H1 (cell line): ENCODE data around the gene ORMDL2. TPM values are rescaled to one million over a fixed set of nuclear protein-coding genes. Genes with fewer than 3 reads are reported as not detected.

ENCODE experiments used
- CTCF ChIA-PET: fragments of 300-600 bp; sonication (Branson Sonifier 250); formaldehyde crosslinking; loops from one replicate; lab custom pipeline; 2021; ENCODE audit not compliant: partially characterized antibody; lab: Charles Lee
- POLR2A ChIA-PET: fragments of 300-600 bp; sonication (Branson Sonifier 250); formaldehyde crosslinking; loops from one replicate; lab custom pipeline; 2021; ENCODE audit warnings: inconsistent platforms; ENCODE audit not compliant: partially characterized antibody; lab: Charles Lee
- DNase-seq, 2 experiments: peaks; one replicate each; pipeline versions ENCODE4 v3.0.0 to v3.0.0-alpha.2; 2010 to 2022; ENCODE audit warnings: low spot score in 2 of 2, low read depth in 1 of 2, mixed read lengths in 1 of 2
- FAIRE-seq: peaks from 2 replicates; lab custom pipeline; 2011; peaks lifted over from hg19 to GRCh38; lab: Jason Lieb, UNC
- H2AFZ ChIP-seq: 2 replicates; pipeline ENCODE4 v1.8.1; 2012; ENCODE audit warnings: low read length, inconsistent platforms
- H2AK5ac ChIP-seq: 2 replicates; pipeline ENCODE4 v1.6.1; 2013; ENCODE audit warnings: low read depth, low read length
- H2BK120ac ChIP-seq: replicated peaks from 2 replicates; pipeline ENCODE3; 2013; ENCODE audit warnings: low read depth, low read length, inconsistent platforms
- H2BK12ac ChIP-seq: 2 replicates; pipeline ENCODE4 v1.6.1; 2013; ENCODE audit warnings: low read depth, low read length
- H2BK15ac ChIP-seq: 2 replicates; pipeline ENCODE4 v1.6.1; 2013; ENCODE audit warnings: low read length
- H2BK20ac ChIP-seq: 2 replicates; pipeline ENCODE4 v1.6.1; 2013; ENCODE audit warnings: low read length
- H2BK5ac ChIP-seq: 2 replicates; pipeline ENCODE4 v1.6.1; 2013; ENCODE audit warnings: low read depth, low read length
- H3K14ac ChIP-seq: 2 replicates; pipeline ENCODE4 v1.6.1; 2013; ENCODE audit warnings: inconsistent platforms; ENCODE audit not compliant: insufficient read length
- H3K18ac ChIP-seq: 2 replicates; pipeline ENCODE4 v1.6.1; 2013; ENCODE audit warnings: low read length; ENCODE audit errors: extremely low read depth
- H3K23ac ChIP-seq: 2 replicates; pipeline ENCODE4 v1.6.1; 2013; ENCODE audit warnings: inconsistent platforms; ENCODE audit not compliant: insufficient read length
- H3K23me2 ChIP-seq: 2 replicates; pipeline ENCODE4 v1.6.1; 2013; ENCODE audit warnings: low read depth, low read length
- H3K27ac ChIP-seq: 2 replicates; pipeline ENCODE4 v1.6.1; 2011; ENCODE audit warnings: low read depth, low read length, inconsistent platforms
- H3K27me3 ChIP-seq, 4 experiments: replicated peaks in 1 of 4; 1 replicate in 1 of 4; 2 replicates in 3 of 4; pipeline versions ENCODE4 v1.6.1 to v1.8.1; 2011 to 2013; ENCODE audit warnings: low read length in 3 of 4, mild to moderate bottlenecking in 3 of 4, inconsistent platforms in 2 of 4, mixed read lengths in 2 of 4, moderate library complexity in 1 of 4; ENCODE audit not compliant: control insufficient read depth in 3 of 4, insufficient read depth in 3 of 4; ENCODE audit errors: extremely low read depth in 1 of 4
- H3K36me3 ChIP-seq, 4 experiments: 2 replicates each; pipeline versions ENCODE4 v1.6.1 to v1.8.1; 2011 to 2013; ENCODE audit warnings: mild to moderate bottlenecking in 4 of 4, low read length in 3 of 4, moderate library complexity in 2 of 4, control low read depth in 1 of 4, inconsistent platforms in 1 of 4; ENCODE audit not compliant: insufficient read depth in 4 of 4, control insufficient read depth in 2 of 4
- H3K4ac ChIP-seq: replicated peaks from 2 replicates; pipeline ENCODE3; 2013; ENCODE audit warnings: low read length, low read depth, mixed read lengths, inconsistent platforms; ENCODE audit not compliant: insufficient read length
- H3K4me1 ChIP-seq, 4 experiments: replicated peaks in 1 of 4; 1 replicate in 1 of 4; 2 replicates in 3 of 4; pipeline versions ENCODE4 v1.6.1 to v1.8.1; 2011 to 2013; ENCODE audit warnings: low read length in 3 of 4, inconsistent platforms in 2 of 4, mixed read lengths in 1 of 4; ENCODE audit not compliant: insufficient read depth in 4 of 4, control insufficient read depth in 3 of 4
- H3K4me2 ChIP-seq, 2 experiments: 2 replicates each; pipeline versions ENCODE4 v1.6.1 to v1.8.1; 2011 to 2013; ENCODE audit warnings: low read depth in 2 of 2, low read length in 2 of 2, control low read depth in 1 of 2, inconsistent platforms in 1 of 2, mild to moderate bottlenecking in 1 of 2; ENCODE audit not compliant: insufficient read depth in 1 of 2
- H3K4me3 ChIP-seq, 4 experiments: fragments of 200-600, 300-600 bp in 1 of 4; sonication (generic), shearing (Covaris generic), sonication (Bioruptor Twin) in 1 of 4; 2 replicates each; pipeline versions ENCODE4 v1.5.1 to v1.8.1; 2011 to 2016; ENCODE audit warnings: low read length in 4 of 4, low read depth in 3 of 4, control low read depth in 2 of 4, inconsistent platforms in 2 of 4, mild to moderate bottlenecking in 2 of 4, mixed read lengths in 1 of 4, moderate library complexity in 1 of 4; ENCODE audit not compliant: insufficient read depth in 2 of 4; ENCODE audit errors: extremely low read depth in 1 of 4
- H3K56ac ChIP-seq: replicated peaks from 2 replicates; pipeline ENCODE3; 2013; ENCODE audit warnings: low read depth, mild to moderate bottlenecking, mixed read lengths, low read length, inconsistent platforms; ENCODE audit not compliant: insufficient read length
- H3K79me1 ChIP-seq: 2 replicates; pipeline ENCODE4 v1.6.1; 2013; ENCODE audit warnings: low read depth, low read length, control low read depth
- H3K79me2 ChIP-seq, 2 experiments: 2 replicates each; pipeline versions ENCODE4 v1.6.1 to v1.8.1; 2012 to 2013; ENCODE audit warnings: low read length in 2 of 2, mild to moderate bottlenecking in 2 of 2, inconsistent platforms in 1 of 2; ENCODE audit not compliant: insufficient read depth in 2 of 2, control insufficient read depth in 1 of 2
- H3K9ac ChIP-seq, 4 experiments: replicated peaks in 1 of 4; 1 replicate in 1 of 4; 2 replicates in 3 of 4; pipeline versions ENCODE4 v1.6.1 to v1.8.1; 2011 to 2013; ENCODE audit warnings: low read depth in 3 of 4, low read length in 3 of 4, control low read depth in 2 of 4, mild to moderate bottlenecking in 2 of 4, moderate library complexity in 2 of 4, inconsistent platforms in 1 of 4; ENCODE audit errors: extremely low read depth in 1 of 4
- H3K9me3 ChIP-seq, 2 experiments: 2 replicates each; pipeline versions ENCODE4 v1.6.1 to v1.8.1; 2012 to 2013; ENCODE audit warnings: mild to moderate bottlenecking in 2 of 2, moderate library complexity in 2 of 2, control low read depth in 1 of 2, inconsistent platforms in 1 of 2, low read depth in 1 of 2, low read length in 1 of 2, mixed read lengths in 1 of 2; ENCODE audit not compliant: insufficient read depth in 2 of 2
- H4K20me1 ChIP-seq, 2 experiments: replicated peaks in 1 of 2; 2 replicates each; pipeline versions ENCODE3 to v1.8.1; 2011 to 2013; ENCODE audit warnings: inconsistent platforms in 2 of 2, low read length in 2 of 2, mild to moderate bottlenecking in 1 of 2; ENCODE audit not compliant: insufficient read depth in 2 of 2, control insufficient read depth in 1 of 2
- H4K5ac ChIP-seq: 2 replicates; pipeline ENCODE4 v1.6.1; 2013; ENCODE audit warnings: low read length, low read depth, mixed read lengths, inconsistent platforms; ENCODE audit not compliant: insufficient read length
- H4K8ac ChIP-seq: 2 replicates; pipeline ENCODE4 v1.8.0; 2013; ENCODE audit warnings: mild to moderate bottlenecking, moderate library complexity, low read length, inconsistent platforms; ENCODE audit not compliant: insufficient read depth; ENCODE audit errors: extremely low read depth
- H4K91ac ChIP-seq: replicated peaks from 2 replicates; pipeline ENCODE3; 2013; ENCODE audit warnings: low read length, mixed read lengths, inconsistent platforms; ENCODE audit not compliant: insufficient read length
- CHD1 ChIP-seq: IDR thresholded peaks from 2 replicates; pipeline ENCODE4 v1.6.1; 2012; ENCODE audit warnings: low read depth, low read length, improper control_type of control experiment
- KDM1A ChIP-seq: fragments of 200-600, 300-600 bp; sonication (generic); IDR thresholded peaks from 2 replicates; pipeline ENCODE4 v1.7.1; 2016; ENCODE audit warnings: mild to moderate bottlenecking, low read length, borderline replicate concordance
- POLR2A ChIP-seq, 2 experiments: IDR thresholded peaks; 1 replicate in 1 of 2; 2 replicates in 1 of 2; pipeline ENCODE4 v1.6.1; 2011; ENCODE audit warnings: low read depth in 2 of 2, low read length in 2 of 2, mild to moderate bottlenecking in 2 of 2; ENCODE audit errors: control extremely low read depth in 1 of 2
- TCF12 ChIP-seq: IDR thresholded peaks from 2 replicates; pipeline ENCODE4 v1.6.1; 2011; ENCODE audit warnings: low read depth, mild to moderate bottlenecking, low read length
- polyA plus RNA-seq, 7 experiments: library from polyadenylated mRNA; depleted of rRNA in 3 of 7; stranded (reverse) in 5 of 7; unstranded in 2 of 7; fragments of >200 nt in 5 of 7; fragments of 200-250 nt in 2 of 7; gene quantifications; 1 replicate in 5 of 7; 2 replicates in 1 of 7; 4 replicates in 1 of 7; pipeline versions ENCODE4 v1.2.1 to v1.2.3, GENCODE V29; 2011 to 2013; ENCODE audit warnings: missing spikeins in 2 of 7, mixed read lengths in 2 of 7
- total RNA-seq: library from RNA; stranded (reverse); fragmentation: NEBNext Ultra II Directional; extraction: Animal tissue kit (Norgen Biotek cat#: 25700); gene quantifications from 2 replicates; pipeline ENCODE4 v1.2.1, GENCODE V29; 2021

The ORMDL2 gene
- total and polyA plus RNA-seq, 2 of the 8 experiments (the other 6 are each of a cell fraction or from before 2014, with no cell fraction given) = 39.0 to 65.6 TPM

DNA sequence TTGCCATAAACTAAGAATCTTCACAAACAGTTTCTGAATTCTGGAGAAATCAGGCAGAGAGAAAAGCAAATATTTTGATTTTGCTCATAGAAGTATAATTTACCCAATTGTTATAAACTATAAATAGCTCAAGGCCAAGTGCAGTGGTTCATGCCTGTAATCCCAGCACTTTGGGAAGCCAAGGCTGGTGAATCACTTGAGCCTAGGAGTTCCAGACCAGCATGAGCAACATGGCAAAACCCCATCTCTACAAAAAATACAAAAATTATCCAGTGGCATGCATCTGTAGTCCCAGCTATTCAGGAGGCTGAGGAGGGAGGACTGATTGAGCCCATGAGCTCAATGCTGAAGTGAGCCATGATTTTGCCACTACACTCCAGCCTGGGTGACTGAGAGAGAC lies 44.4 kb downstream of the ORMDL2 start:
- H3K4me3 ChIP-seq = no peak overlapping the region
- H3K9me3 ChIP-seq = 0 out of 4 replicates have a peak, but pooled peaks cover 3 to 4% of the 10 kb centered on the region in 2 experiments
- no peaks in the 10 kb centered on the region for H3K23me2 ChIP-seq
- H2AK5ac ChIP-seq = no peak overlapping the region
- no peak overlapping the region for H3K14ac ChIP-seq
- H3K36me3 ChIP-seq = no peaks in the 10 kb centered on the region
- H3K79me2 ChIP-seq = no peaks in the 10 kb centered on the region
- H3K4ac ChIP-seq = no peak overlapping the region
- H4K20me1 ChIP-seq = no peaks in the 10 kb centered on the region
- H2BK15ac ChIP-seq = no peak overlapping the region
- H3K4me1 ChIP-seq = no peaks in the 10 kb centered on the region
- H2BK120ac ChIP-seq = no peak overlapping the region
- no peak overlapping the region for H3K9ac ChIP-seq
- H3K27me3 ChIP-seq = no peaks in the 10 kb centered on the region
- H3K18ac ChIP-seq = no peak overlapping the region
- FAIRE-seq = no peak
- no peak overlapping the region for H2AFZ ChIP-seq
- H4K91ac ChIP-seq = no peak overlapping the region
- no peak overlapping the region for H4K8ac ChIP-seq
- no peak for TF ChIP-seq TCF12
- TF ChIP-seq POLR2A (IDR thresholded peaks at IDR 0.05; ENCODE audit: control extremely low read depth in 1 of 2, low read depth in 2 of 2, low read length in 2 of 2) = no peak
- no peak for TF ChIP-seq KDM1A
- no peak for TF ChIP-seq CHD1
- TF ChIP-seq, all 59 proteins: peak for 0
- no peak for DNase-seq
- H4K5ac ChIP-seq = no peak overlapping the region
- no peaks in the 10 kb centered on the region for H3K79me1 ChIP-seq
- CTCF ChIA-PET = interaction anchor here (0.6 to 1.8 kb wide), 2 partner anchors 14 to 41 kb away, joined by 3 read pairs; no protein-coding TSS in a partner anchor
- H3K56ac ChIP-seq = no peak overlapping the region
- no peak overlapping the region for H2BK20ac ChIP-seq
- POLR2A ChIA-PET = no interaction called here
- H3K4me2 ChIP-seq = no peak overlapping the region
- no peak overlapping the region for H3K27ac ChIP-seq
- H3K23ac ChIP-seq = no peak overlapping the region
- no peak overlapping the region for H2BK12ac ChIP-seq
- no peak overlapping the region for H2BK5ac ChIP-seq
